Mucosa of descending colon (tissue), 3 donors: ENCODE measurements around the gene CPEB2. TPM values are rescaled to one million over a fixed set of nuclear protein-coding genes. Genes with fewer than 3 reads are reported as not detected.

Source experiments
- ATAC-seq: fragments of 200-7000 bp; cut with Tn5 transposase; one replicate; pipeline ENCODE4 v1.9.1; 2020; ENCODE audit warnings: mild to moderate bottlenecking, moderate library complexity
- DNase-seq, 3 donors: peaks; one replicate each; pipeline ENCODE4 v3.0.0-alpha.2; 2020
- H3K36me3 ChIP-seq: fragments of 200-600 bp; one replicate; pipeline ENCODE4 v1.8.0; 2021; ENCODE audit warnings: low read depth, mild to moderate bottlenecking
- H3K4me1 ChIP-seq: fragments of 200-600 bp; one replicate; pipeline ENCODE4 v1.8.0; 2021; ENCODE audit warnings: low read depth, mild to moderate bottlenecking
- H3K4me3 ChIP-seq: fragments of 200-600 bp; one replicate; pipeline ENCODE4 v1.8.0; 2021; ENCODE audit warnings: mild to moderate bottlenecking
- H3K9me3 ChIP-seq: fragments of 200-600 bp; one replicate; pipeline ENCODE4 v1.8.0; 2021; ENCODE audit warnings: mild to moderate bottlenecking
- intact Hi-C, 2 donors: fragments of 100-400 bp; cut with DNase I in 1 of 2; cut with micrococcal nuclease in 1 of 2; formaldehyde crosslinking; loops; one replicate each; pipeline versions ENCODE4 v1.11.0 to v1.11.1; 2022; cut with DNase I, micrococcal nuclease
- total RNA-seq, 3 donors: library from RNA; stranded (reverse); fragmentation: NEBNext Ultra II Directional in 2 of 3; extraction: Animal tissue kit (Norgen Biotek cat#: 25700) in 2 of 3; gene quantifications; one replicate each; pipeline versions ENCODE4 v1.2.1 to v1.2.4, GENCODE V29; 2021 to 2023
- TF ChIP-seq, protein P1 (sequence below): fragments of 200-600 bp; IDR thresholded peaks from one replicate; pipeline ENCODE4 v1.8.0; 2022; ENCODE audit warnings: antibody characterized with exemption, mild to moderate bottlenecking
- donor health status: DM: no; HTN: no; CAD: no; lungs with moderate emphysema.
- donor health status: DM: no; HTN: no; CAD: no.
- donor health status: DM: no; HTN: yes; CAD: no.

Gene CPEB2
- total RNA-seq, 3 donors from 2014 or later, result 25.5 to 47.9 (median 29.7) TPM

DNA sequence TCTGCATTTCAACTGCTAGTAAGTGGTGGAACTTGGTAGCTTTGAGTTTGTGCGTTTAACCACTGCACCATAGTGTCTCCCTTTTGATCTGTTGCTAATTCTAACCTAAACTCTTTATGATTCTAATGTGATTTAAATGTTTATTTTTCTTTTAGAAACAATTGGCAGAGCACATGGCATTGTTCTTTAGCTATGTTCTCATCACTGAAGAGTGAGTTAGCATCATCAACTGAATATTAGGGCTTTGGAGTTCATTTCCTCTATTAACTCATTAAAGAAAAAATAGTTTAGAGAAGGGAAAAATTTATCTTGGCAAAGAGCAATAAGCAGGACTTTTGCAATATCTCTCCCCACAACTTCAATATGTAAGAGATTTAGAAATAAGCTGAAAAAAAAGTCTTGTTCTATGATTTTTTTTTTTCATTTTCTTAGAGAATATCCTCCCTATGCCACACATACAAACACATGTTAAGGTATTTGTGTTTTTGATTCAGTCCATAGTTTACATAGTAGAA is 25.7 kb downstream of the CPEB2 start:
- TF ChIP-seq, protein P1, sequence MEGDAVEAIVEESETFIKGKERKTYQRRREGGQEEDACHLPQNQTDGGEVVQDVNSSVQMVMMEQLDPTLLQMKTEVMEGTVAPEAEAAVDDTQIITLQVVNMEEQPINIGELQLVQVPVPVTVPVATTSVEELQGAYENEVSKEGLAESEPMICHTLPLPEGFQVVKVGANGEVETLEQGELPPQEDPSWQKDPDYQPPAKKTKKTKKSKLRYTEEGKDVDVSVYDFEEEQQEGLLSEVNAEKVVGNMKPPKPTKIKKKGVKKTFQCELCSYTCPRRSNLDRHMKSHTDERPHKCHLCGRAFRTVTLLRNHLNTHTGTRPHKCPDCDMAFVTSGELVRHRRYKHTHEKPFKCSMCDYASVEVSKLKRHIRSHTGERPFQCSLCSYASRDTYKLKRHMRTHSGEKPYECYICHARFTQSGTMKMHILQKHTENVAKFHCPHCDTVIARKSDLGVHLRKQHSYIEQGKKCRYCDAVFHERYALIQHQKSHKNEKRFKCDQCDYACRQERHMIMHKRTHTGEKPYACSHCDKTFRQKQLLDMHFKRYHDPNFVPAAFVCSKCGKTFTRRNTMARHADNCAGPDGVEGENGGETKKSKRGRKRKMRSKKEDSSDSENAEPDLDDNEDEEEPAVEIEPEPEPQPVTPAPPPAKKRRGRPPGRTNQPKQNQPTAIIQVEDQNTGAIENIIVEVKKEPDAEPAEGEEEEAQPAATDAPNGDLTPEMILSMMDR, result no peak
- Histone ChIP-seq H3K9me3 (no peaks in the 10 kb centered on the region), H3K4me3 (no peak overlapping the region), H3K36me3 (no peaks in the 10 kb centered on the region), H3K4me1 (no peaks in the 10 kb centered on the region)
- DNase-seq, result no peak
- intact Hi-C loops, result no loop called here
- ATAC-seq, result no peak

DNA sequence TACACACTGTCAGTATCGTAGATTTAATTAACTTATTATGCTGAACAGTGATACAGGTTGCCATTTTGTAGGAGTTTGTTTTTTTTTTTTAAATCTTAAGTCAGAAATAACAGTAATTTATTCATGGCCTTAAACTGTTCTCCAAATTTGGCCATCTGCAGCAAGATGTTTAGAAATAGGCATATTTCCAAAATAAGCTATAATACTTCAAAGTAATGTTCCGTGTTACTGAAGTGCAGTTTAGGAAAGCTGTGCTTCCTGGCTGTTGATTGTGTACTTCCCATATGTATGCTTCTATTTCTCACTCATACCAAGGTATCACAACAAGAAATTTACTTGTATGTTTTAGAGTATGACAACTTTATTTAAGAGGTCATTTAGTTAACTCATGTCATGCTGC is 28.9 kb downstream of the CPEB2 start:
- TF ChIP-seq, protein P1, result no peak
- H3K9me3 ChIP-seq, result no peaks in the 10 kb centered on the region
- no peak overlapping the region for H3K4me3 ChIP-seq
- intact Hi-C loops, result no loop called here
- H3K4me1 ChIP-seq, result no peaks in the 10 kb centered on the region
- ATAC-seq, result no peak
- H3K36me3 ChIP-seq, result no peaks in the 10 kb centered on the region
- DNase-seq, result no peak

DNA sequence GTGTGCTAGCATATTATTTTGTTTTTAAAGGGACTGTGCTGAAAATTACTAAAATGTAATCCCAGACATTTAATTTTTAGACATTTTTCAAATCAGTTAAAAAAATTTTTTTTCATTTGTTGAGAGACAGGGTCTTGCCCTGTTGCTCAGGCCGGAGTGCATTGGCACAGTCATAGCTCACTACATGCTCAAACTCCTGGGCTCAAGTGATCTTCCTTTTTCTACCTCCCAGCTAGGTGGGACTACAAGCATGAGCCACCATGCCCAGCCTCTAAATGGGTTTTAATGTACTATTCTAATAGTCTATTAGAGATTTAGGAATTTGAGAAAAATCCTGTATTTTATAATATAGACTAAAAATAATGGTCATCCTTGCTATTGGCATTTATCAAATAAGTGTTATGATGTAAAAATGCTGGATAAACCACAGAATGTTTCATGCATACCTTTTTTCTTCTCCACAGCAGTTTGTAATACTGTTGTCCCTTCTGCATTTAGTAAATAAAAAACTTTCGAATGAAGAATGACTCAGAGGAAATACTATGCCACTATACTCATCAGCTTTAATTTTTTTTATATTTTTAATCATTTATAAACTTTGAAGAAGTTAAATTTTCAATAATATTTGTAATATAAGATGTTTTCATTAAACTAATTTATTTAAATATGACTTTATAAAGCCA is 29.9 kb downstream of the CPEB2 start:
- no peaks in the 10 kb centered on the region for H3K36me3 ChIP-seq
- DNase-seq, result no peak
- no peaks in the 10 kb centered on the region for H3K9me3 ChIP-seq
- TF ChIP-seq, protein P1, result no peak
- H3K4me1 ChIP-seq, result no peaks in the 10 kb centered on the region
- ATAC-seq, result no peak
- H3K4me3 ChIP-seq, result no peak overlapping the region
- intact Hi-C loops, result no loop called here

DNA sequence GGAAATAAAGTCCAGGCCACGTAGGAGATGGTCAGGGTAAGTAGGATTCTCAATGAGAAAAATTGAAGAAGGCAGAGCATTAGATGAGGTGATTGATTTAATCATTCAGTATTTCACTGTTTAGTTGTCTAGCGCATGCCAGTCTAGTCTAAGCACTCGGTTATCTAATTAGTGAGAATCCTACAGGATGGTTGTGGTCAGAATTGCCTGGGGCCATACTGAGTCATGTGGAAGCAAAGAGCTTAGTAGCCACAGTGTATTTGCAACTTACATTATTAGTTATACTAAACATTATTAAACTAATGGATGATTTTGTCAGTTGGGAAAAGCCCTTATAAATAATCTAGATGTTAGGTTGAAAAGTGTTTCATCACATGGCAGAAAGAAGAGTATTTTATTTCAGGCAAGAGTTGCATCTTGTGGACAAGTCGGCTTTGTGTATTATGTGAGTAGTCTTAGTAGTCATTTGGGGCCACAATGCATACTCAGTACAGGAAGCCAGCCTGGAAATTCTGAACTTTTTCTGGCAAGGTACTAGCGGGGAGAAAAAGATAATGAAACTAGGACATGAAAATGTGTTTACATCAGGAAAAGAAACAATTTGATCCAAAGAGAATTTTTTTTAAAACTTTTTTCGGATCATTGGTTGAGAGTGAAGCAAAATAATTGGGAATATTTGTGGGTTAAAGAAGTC is 31.9 kb downstream of the CPEB2 start:
- H3K36me3 ChIP-seq, result no peaks in the 10 kb centered on the region
- DNase-seq (no peak), ATAC-seq (no peak)
- TF ChIP-seq, protein P1, result no peak
- no peaks in the 10 kb centered on the region for H3K4me1 ChIP-seq
- intact Hi-C loops, result no loop called here
- H3K9me3 ChIP-seq, result no peaks in the 10 kb centered on the region
- no peak overlapping the region for H3K4me3 ChIP-seq

DNA sequence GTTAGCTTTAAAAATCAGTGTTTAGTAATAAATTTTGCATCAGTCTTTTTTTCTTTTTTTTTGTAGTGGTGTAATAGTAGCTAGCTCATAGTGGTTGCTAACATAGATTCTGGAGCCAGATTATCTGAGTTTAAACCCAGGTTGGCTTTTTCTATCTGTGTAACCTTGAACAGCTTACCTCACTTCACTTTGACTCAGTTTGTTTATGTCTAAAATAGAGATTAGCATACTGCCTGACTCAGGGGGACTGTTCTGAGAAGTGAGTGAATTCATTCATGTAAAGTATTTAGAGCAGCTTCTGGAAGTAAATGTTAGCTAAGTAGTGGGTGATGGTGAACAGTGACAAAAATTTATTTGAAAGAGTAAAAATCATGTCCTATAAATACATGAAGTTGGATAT is 32.9 kb downstream of the CPEB2 start:
- H3K4me3 ChIP-seq, result no peak overlapping the region
- DNase-seq, result no peak
- intact Hi-C loops, result no loop called here
- H3K36me3 ChIP-seq, result no peaks in the 10 kb centered on the region
- TF ChIP-seq, protein P1, result no peak
- ATAC-seq, result no peak
- H3K9me3 ChIP-seq, result no peaks in the 10 kb centered on the region
- no peaks in the 10 kb centered on the region for H3K4me1 ChIP-seq
